Common myeloid progenitor, CD34-positive (primary cell): Measurements from ENCODE around the gene MAGI1.

ENCODE experiments used
- CTCF ChIA-PET: fragments of 350-600 bp; sonication (Branson Sonifier 250); formaldehyde crosslinking; loops from one replicate; lab custom pipeline; 2021; ENCODE audit warnings: antibody characterized with exemption; lab: Charles Lee
- POLR2A ChIA-PET: fragments of 350-600 bp; sonication (Branson Sonifier 250); formaldehyde crosslinking; loops from one replicate; lab custom pipeline; 2021; ENCODE audit warnings: antibody characterized with exemption; lab: Charles Lee
- DNase-seq, 3 donors: peaks; one replicate each; pipeline versions ENCODE4 v3.0.0 to v3.0.0-alpha.2; 2013
- H3K27ac ChIP-seq, 2 experiments: 1 replicate in 1 of 2; 2 replicates in 1 of 2; pipeline ENCODE4 v1.7.0; 2013; ENCODE audit warnings: inconsistent platforms in 2 of 2, low read length in 2 of 2, mild to moderate bottlenecking in 2 of 2, low read depth in 1 of 2, moderate library complexity in 1 of 2; ENCODE audit not compliant: severe bottlenecking in 2 of 2, insufficient read depth in 1 of 2, poor library complexity in 1 of 2
- H3K27me3 ChIP-seq, 5 experiments: replicated peaks in 2 of 5; 1 replicate in 3 of 5; 2 replicates in 2 of 5; pipeline versions ENCODE4 v1.6.1 to v1.7.0; 2013; ENCODE audit warnings: low read length in 4 of 5, mild to moderate bottlenecking in 2 of 5, moderate library complexity in 2 of 5, inconsistent platforms in 1 of 5; ENCODE audit not compliant: insufficient read depth in 5 of 5, control insufficient read depth in 4 of 5
- H3K36me3 ChIP-seq, 4 experiments: 1 replicate in 2 of 4; 2 replicates in 2 of 4; pipeline versions ENCODE4 v1.6.1 to v1.7.0; 2013; ENCODE audit warnings: low read length in 3 of 4, control low read depth in 1 of 4, mild to moderate bottlenecking in 1 of 4; ENCODE audit not compliant: control insufficient read depth in 4 of 4, insufficient read depth in 4 of 4
- H3K4me1 ChIP-seq, 4 experiments: 1 replicate in 3 of 4; 2 replicates in 1 of 4; pipeline versions ENCODE4 v1.6.1 to v1.7.1; 2013; ENCODE audit warnings: low read length in 3 of 4, mild to moderate bottlenecking in 3 of 4, control low read depth in 1 of 4, inconsistent platforms in 1 of 4, moderate library complexity in 1 of 4; ENCODE audit not compliant: control insufficient read depth in 4 of 4, insufficient read depth in 4 of 4; ENCODE audit errors: control extremely low read depth in 1 of 4
- H3K4me3 ChIP-seq, 7 experiments: 1 replicate in 4 of 7; 2 replicates in 3 of 7; pipeline versions ENCODE4 v1.5.1 to v1.7.0; 2013; ENCODE audit warnings: mild to moderate bottlenecking in 7 of 7, low read length in 6 of 7, moderate library complexity in 6 of 7, inconsistent platforms in 2 of 7, low read depth in 2 of 7, control low read depth in 1 of 7; ENCODE audit not compliant: insufficient read depth in 4 of 7, control insufficient read depth in 1 of 7; ENCODE audit errors: extremely low read depth in 1 of 7
- H3K9me3 ChIP-seq, 5 experiments: 1 replicate in 4 of 5; 2 replicates in 1 of 5; pipeline versions ENCODE4 v1.6.1 to v1.7.1; 2013; ENCODE audit warnings: low read length in 4 of 5, mild to moderate bottlenecking in 2 of 5, inconsistent platforms in 1 of 5, low read depth in 1 of 5, moderate library complexity in 1 of 5; ENCODE audit not compliant: control insufficient read depth in 4 of 5, insufficient read depth in 2 of 5; ENCODE audit errors: control extremely low read depth in 1 of 5
- WGBS: methylation state at CpG from one replicate; pipeline ENCODE4 v1.1.5; 2013; ENCODE audit not compliant: insufficient coverage; 5-methylcytosine and 5-hydroxymethylcytosine counted together

Gene MAGI1

DNA sequence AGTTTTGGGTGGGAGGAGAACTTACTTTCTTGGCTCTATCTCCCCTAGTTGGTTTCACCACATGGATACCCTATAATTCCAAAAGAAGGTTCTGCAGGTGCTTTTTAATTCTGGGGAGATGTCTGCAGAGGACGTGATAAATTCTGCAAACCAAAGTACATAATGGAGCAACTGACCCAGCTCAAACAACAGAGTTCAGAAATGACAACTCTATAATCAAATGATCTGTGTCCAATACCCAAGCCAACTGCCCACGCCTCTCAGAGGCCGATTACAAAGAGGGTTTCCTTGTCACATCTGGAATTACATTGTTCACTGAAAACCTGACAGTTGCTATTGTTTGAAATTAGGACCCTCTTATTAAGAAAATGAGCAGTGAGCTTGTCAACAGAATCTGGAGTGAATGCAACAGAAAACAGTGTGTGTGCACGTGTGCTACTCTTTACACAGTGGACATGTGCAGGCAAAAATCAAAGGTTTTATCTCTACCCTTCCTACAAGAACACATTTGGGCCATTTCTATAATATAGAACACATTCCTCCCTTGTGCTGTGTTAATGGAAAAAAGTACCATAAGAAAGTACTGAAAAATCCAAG is 593.0 kb downstream of the MAGI1 start:
- Histone ChIP-seq H3K4me3 (no peak overlapping the region), H3K9me3 (no peaks in the 10 kb centered on the region), H3K27ac (no peak overlapping the region), H3K27me3 (no peaks in the 10 kb centered on the region), H3K4me1 (no peaks in the 10 kb centered on the region), H3K36me3 (no peaks in the 10 kb centered on the region)
- ChIA-PET CTCF (no interaction called here), POLR2A (no interaction called here)
- WGBS: 96% methylated on average over 3 of the region's 4 CpGs
- DNase-seq: no peak

- DNase-seq: no peak
- no peaks in the 10 kb centered on the region for H3K4me1 ChIP-seq
- no peaks in the 10 kb centered on the region for H3K9me3 ChIP-seq
- WGBS: 81% methylated on average over 7 of the region's 7 CpGs
- no peak overlapping the region for H3K4me3 ChIP-seq
- CTCF ChIA-PET: no interaction called here
- POLR2A ChIA-PET: no interaction called here
- H3K27ac ChIP-seq: no peak overlapping the region
- no peaks in the 10 kb centered on the region for H3K36me3 ChIP-seq
- H3K27me3 ChIP-seq: no peaks in the 10 kb centered on the region
These were observed 594.3 kb downstream of the MAGI1 start for GRCh38 chr3:65444447-65444815.

DNA sequence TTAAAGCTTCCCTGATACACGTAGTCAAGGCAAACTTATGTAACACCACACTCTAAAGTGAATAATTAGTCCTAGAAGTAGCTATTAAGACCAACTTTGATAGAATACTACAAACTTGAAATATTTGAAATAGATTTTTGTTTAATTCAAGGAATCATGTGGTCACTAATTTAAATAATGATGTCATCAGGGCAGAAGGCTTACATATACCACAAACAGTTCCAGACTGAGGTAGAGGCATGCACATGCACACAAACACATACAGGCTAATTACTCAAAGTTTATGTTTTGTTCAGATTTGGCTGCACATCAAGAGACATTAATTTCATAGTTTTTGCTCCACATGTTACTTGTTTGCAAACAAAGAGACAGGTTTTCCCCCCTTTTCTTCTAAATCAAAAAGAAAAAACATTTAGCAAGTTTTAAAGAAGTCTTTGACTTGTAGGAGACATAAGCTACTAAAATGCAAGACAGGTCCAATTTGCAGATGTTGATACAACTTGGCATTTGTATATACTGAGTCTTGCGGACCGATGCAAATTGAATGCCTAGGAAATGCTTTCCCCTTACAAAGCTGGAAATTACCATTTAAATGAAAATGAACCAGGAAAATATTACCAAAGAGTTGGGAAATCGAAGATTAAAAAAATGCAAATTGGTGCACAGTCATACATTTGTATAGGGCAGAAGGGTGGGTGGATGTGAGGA is 594.8 kb downstream of the MAGI1 start:
- Histone ChIP-seq H3K36me3 (no peaks in the 10 kb centered on the region), H3K9me3 (no peaks in the 10 kb centered on the region), H3K27ac (no peak overlapping the region), H3K4me1 (no peaks in the 10 kb centered on the region), H3K4me3 (no peak overlapping the region), H3K27me3 (no peaks in the 10 kb centered on the region)
- ChIA-PET CTCF (no interaction called here), POLR2A (no interaction called here)
- DNase-seq: no peak
- 95% methylated on average over 3 of the region's 4 CpGs for WGBS

- H3K4me3 ChIP-seq: no peak overlapping the region
- no peak overlapping the region for H3K27ac ChIP-seq
- 20% methylated on average over 4 of the region's 6 CpGs for WGBS
- CTCF ChIA-PET: interaction anchor here (1.2 kb wide), 1 partner anchor 292 kb away, joined by 3 read pairs; no protein-coding TSS in a partner anchor
- no peaks in the 10 kb centered on the region for H3K27me3 ChIP-seq
- no peaks in the 10 kb centered on the region for H3K9me3 ChIP-seq
- H3K4me1 ChIP-seq: no peaks in the 10 kb centered on the region
- POLR2A ChIA-PET: no interaction called here
- peak in 2 of 3 donors; percentile 1 to 3 for DNase-seq
- no peaks in the 10 kb centered on the region for H3K36me3 ChIP-seq
These were observed 599.0 kb downstream of the MAGI1 start for GRCh38 chr3:65439641-65440284.

- no peaks in the 10 kb centered on the region for H3K27me3 ChIP-seq
- H3K27ac ChIP-seq: no peak overlapping the region
- no CpG with 5 or more reads among the region's 1 CpG for WGBS
- CTCF ChIA-PET: interaction anchor here (1.2 kb wide), 1 partner anchor 906 kb away, joined by 4 read pairs; no protein-coding TSS in a partner anchor
- H3K4me3 ChIP-seq: no peak overlapping the region
- H3K4me1 ChIP-seq: no peaks in the 10 kb centered on the region
- DNase-seq: no peak
- no peaks in the 10 kb centered on the region for H3K9me3 ChIP-seq
- H3K36me3 ChIP-seq: no peaks in the 10 kb centered on the region
- POLR2A ChIA-PET: no interaction called here
These were observed 600.1 kb downstream of the MAGI1 start for GRCh38 chr3:65438612-65439011.

DNA sequence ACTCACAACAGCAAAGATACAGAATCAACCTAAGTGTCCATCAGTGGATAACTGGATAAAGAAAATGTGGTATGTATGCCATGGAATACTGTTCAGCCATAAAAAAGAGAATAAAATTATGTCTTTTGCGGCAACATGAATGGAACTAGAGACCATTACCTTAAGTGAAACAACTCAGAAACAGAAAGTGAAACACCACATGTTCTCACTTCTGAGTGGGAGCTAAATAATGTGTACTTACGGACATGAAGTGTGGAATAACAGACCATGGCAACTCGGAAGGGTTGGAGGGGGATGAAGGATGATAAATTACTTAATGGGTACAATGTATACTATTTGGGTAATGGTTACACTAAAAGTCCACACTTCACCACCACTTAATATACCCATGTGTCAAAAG is 600.6 kb downstream of the MAGI1 start:
- DNase-seq: no peak
- no peaks in the 10 kb centered on the region for H3K27me3 ChIP-seq
- H3K27ac ChIP-seq: no peak overlapping the region
- POLR2A ChIA-PET: no interaction called here
- H3K36me3 ChIP-seq: no peaks in the 10 kb centered on the region
- WGBS: no CpG with 5 or more reads among the region's 3 CpGs
- CTCF ChIA-PET: interaction anchor here (1.2 kb wide), 1 partner anchor 905 kb away, joined by 4 read pairs; no protein-coding TSS in a partner anchor
- no peaks in the 10 kb centered on the region for H3K4me1 ChIP-seq
- no peak overlapping the region for H3K4me3 ChIP-seq
- H3K9me3 ChIP-seq: no peaks in the 10 kb centered on the region

GRCh38 chr3:65436580-65436979 is 602.1 kb downstream of the MAGI1 start:
- CTCF ChIA-PET: no interaction called here
- Histone ChIP-seq H3K4me1 (no peaks in the 10 kb centered on the region), H3K27ac (no peak overlapping the region), H3K9me3 (no peaks in the 10 kb centered on the region), H3K36me3 (no peaks in the 10 kb centered on the region), H3K4me3 (no peak overlapping the region), H3K27me3 (no peaks in the 10 kb centered on the region)
- DNase-seq: peak; percentile 2 to 15 (median 2)
- POLR2A ChIA-PET: no interaction called here
- no CpG with 5 or more reads among the region's 1 CpG for WGBS
